Embryonic facial prominence (tissue), 1 donor: ENCODE measurements around the gene STK11.
"Not testable (repeated sequence)": the region's sequence is repeated elsewhere in the genome, so short reads cannot be mapped to it uniquely, and the experiment has no call there.

Experiments
- DNase-seq: peaks from one replicate; pipeline ENCODE4 v3.0.0-alpha.2; 2016; ENCODE audit errors: extremely low spot score

The STK11 gene

DNA sequence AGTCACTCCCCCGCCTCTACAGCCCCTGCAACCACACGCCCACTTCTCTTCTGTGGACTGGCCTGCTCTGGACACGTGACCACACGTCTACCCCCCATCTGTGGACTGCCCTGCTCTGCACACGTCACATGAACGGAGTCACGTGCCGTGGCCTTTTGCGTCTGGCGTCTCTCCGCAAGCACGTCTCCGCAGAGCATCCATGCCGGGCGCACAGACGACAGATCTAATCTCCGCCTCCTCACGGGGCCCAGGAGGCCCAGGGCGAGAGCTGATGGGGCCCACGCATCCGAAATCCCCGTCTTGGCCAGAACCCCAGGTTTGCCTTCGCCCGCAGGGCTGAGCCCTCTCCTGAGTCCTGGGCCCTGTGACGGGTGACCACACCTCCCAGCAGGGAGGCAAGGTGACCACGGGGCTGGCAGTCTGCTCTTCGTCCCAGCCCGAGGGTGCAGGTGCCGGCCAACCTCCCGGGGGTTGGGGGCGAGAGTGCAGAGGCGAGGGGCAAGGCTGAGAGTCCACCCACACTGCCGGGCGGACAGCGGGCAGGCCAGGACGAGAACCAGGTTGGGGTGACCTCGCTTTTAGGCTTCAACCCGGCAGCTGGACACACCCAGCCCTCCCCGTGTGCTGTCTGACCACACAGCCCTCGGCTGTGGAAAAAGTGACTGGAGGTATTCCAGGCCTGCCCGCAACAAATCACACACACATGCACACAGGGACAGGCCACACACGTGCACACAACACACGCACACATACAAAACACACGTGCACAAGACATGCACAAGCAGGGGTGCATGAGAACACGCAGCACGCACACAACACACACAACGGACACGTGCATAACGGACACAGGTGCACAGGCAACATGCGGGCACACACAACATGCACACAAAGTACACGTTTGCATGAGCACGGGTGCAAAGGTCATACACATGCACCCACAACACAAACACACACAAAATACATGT lies 35.4 kb upstream of the STK11 start:
- no peak for DNase-seq

DNA sequence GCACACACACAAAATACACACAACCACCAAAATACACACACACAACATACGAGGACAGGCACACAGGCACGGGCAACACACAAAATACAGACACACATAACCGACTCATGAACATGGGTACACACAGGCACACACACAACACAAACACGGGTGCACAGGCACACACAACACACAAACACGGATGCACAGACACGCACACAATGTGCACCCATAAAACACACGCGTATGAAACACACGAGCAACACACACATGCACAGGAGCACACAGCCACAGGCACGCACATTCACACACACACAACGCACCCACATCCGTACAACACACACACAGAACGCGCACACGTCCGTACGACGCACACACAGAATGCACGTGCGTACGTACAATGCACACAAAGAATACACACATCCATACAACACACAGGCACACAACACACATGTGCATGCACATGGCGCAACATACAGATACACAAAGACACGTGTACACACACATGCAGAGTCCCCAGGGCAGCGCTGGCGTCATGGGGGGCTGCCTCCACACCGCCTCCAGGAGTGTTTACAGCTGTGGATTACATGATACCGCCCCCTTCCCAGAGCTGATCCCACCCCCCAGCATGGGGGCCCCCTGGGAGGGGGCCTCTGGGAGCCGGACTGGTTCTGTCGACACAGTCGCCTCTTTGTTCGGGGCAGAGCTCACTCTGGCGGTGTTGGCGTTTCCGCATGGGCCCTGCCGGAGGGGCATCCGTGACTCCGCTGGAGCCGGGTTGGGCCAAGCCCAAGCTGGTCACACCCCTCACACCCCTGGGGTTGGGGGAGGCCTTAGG lies 34.4 kb upstream of the STK11 start:
- no peak for DNase-seq

DNA sequence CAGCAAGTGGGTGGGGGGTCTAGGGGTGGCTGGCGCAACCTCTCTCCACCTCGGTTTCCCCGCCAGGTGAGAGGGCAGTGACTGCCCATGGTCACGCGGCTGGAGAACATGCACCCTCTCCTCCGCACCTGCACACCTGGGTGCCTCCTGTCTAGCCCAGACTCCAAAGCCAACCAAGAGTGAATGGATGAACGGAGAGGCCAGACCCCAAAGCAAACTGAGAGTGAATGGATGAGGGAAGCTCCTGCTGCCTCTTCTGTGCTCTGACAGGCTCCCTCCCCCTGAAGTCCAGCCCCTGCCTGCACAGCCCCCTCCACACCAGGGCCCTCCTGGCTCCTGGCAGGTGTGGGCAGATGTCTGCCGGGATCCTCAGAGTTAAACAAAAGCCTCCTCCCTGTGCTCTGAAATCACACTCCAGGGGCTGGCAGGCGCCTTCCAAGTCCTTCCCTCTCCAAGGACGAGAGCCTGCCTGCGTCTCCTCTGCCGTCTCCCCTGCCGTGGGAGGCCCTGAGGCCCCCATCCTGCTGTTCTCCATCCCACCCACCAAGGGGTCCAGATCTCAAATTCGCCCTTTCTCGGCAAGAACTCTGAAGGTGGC lies 33.7 kb upstream of the STK11 start:
- no peak for DNase-seq

DNA sequence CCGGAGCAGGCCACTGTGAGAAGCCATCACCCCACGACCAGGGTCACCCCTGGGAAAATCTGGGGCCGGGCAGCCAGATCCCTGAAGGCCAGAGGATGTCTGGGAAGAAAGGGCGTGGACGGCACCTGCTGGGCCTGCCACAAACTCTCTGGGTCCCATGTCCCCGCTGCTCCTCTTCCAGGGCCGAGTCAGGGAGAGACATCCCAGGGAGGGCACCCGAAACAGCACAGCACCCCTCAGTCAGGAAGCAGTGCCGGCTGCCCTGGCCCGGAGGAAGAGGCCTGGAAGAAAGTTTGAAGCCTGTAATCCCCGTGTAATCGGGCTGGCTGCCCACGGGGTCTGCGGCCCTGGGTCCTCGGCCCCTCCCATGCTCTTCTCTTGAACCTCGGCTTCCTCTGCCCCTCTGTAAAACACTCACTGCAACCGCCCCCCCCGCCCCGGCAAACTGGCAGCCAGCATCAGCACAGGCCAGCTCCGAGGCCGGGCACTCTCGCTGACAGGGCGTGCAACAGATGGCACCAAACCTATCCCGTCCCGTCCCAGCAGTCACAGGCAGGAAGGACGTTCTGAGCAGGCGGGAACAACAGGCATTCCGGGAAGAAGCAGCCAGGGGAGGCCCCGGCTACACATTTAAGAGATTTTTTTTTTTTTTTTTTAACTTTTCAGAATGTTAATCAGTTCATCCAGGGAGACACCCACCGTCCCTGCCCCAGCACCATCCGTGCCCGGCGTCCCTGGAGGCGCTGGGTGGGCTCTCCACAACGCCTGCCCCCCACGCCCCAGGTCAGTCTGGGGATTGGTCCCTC lies 33.0 kb upstream of the STK11 start:
- no peak for DNase-seq

DNA sequence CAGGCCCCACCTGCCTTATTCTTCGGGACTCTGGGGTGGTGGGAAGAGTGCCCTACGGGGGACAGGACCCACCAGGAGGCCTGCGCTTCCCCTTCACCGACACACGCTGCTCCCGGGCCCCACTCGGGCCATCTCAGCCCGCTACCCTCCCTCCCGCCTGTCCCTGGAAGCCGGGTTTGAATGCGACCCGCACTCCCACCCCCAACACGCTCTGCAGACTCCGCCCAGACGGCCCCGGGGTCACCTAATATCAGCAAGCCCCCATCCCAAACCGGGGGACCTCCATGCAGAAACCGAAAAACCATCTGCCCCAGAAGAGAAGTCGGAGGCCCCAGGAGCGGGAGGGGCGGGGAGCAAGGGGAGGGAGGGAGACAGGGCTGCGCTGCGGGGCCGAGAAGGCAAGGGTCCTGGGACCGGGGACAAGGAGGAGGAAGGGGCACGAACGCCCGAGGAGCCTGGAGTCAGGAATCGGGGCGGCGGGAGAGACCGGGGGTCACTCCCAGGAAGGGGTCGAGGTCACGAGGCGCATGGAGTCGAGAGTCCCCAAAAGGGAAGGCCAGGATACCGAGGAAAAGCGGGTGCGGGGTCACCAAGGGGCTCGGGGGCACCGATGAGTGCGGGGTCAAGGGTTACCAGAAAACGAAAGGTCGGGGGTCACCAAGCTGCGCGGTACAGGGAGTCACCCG lies 32.3 kb upstream of the STK11 start:
- DNase-seq = no peak

DNA sequence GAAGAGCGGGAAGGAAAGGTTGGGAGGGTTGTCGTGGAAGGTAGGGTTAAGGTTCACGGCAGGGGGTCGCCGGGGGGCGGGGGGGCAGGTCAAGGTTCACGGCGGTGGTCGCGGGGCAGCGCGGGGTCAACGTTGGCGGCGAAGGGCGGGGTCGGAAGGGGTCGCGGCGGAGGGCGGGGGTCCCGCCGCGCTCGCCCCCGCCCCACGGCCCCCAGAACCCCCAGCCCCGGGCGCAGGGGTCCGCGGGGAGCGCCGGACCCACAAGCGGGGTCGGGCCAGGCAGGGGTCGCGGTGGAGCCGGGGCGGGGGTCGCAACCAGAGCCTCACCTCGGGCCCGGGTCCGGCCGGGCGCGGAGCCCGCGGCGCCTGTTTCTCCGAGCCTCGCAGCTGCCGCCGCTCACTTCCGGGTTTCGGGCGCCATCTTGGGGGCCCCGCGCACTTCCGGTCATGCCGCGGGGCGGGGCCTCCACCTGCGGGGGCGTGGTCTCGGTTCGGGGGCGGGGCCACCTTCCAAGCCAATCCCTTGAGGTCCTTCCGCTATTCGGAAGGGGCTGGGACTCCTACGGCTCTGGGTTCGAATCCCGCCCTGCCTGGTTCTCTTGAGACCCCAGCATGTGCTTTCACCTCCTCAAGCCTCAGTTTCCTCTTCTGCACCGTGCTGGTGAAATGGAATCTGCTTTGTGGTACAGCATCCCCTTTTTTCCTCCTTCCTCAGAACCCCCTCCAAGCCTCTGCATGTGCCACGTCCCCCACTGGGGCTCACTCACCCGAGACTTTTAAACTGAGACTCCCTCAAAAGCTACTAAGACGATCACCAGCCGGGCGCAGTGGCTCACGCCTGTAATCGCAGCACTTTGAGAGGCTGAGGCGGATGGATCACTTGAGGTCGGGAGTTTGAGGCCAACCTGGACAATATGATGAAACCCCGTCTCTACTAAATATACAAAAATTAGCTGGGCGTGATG lies 31.5 kb upstream of the STK11 start, which contains the start of gene SBNO2:
Gene SBNO2 (minus strand): TSS at position 424 of the 965 bp plus-strand sequence. CDS start 19,992 bp downstream, outside the sequence.
- DNase-seq = no peak

DNA sequence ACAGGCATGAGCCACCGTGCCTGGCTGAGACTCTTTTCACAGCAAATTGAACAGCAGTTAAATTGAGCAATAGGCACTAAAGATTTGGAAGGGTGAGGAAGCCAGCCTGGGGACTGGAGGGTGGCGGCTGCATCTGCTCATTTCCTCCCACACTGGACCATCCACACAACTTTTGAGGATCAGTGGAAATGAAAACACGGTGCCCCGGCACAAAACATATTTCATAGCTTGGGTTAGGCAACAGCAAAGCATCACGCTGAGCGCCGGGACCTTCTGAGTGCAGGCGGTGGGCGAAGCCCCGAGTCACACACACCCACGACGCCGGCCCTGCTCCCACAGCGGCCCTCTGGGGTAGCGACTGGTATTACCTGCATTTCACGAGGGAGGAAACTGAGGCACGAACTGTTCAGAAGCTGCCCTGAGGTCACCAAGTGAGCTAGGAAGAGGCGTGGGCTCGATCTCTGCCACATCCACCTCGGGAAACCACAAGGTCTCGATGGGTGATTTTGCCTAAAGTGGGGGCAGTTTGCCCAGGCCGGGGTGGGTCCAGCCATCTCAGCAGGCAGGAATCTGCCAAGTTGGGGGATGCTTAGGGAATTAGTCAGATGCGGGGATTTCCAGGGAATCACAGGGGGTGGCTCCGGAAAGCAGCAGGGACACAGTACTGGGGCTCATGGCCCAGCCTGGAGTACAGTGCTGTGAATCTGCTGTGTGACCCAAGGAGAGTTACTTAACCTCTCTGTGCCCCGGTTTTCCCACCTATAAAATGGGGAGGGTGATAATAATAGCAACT lies 28.1 kb upstream of the STK11 start:
- DNase-seq = no peak

DNA sequence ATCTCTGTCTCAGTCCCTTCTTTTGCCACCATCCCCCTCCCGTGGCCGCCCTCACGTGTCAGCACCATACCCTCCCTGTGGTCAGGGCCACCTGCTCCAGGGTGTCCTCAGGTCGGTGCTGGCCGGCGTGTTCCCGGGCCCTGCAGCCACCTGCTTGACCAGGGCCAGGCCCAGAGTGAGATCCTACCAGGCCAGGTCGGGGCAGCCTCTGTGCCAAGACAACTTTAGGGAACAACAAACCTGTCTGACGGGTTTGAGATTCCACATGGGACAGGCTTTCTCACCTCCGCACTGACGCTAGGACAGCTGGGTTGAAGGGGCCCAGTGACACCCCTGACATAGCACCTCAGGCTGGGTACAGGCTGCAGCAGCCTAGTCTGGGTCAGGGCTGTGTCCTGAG lies 24.0 kb upstream of the STK11 start:
- DNase-seq = no peak

DNA sequence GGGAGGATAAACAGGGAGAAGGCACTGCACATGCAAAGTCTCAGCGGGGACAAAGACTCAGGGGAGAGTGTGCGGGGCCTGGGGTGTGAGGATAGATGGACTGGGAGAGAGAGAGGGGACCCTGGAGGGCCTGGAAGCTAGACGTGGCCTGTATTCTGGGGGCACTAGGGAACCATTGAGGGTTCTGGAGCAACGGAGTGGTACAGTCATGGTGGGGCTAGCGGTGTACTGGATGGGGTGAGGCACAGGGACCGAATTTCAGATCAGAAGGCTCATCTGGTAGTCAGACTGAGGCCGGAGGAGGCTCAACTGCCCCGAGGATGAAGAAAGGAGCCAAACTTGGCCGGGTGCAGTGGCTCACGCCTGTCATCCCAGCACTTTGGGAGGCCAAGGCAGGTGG lies 23.5 kb upstream of the STK11 start:
- no peak for DNase-seq

DNA sequence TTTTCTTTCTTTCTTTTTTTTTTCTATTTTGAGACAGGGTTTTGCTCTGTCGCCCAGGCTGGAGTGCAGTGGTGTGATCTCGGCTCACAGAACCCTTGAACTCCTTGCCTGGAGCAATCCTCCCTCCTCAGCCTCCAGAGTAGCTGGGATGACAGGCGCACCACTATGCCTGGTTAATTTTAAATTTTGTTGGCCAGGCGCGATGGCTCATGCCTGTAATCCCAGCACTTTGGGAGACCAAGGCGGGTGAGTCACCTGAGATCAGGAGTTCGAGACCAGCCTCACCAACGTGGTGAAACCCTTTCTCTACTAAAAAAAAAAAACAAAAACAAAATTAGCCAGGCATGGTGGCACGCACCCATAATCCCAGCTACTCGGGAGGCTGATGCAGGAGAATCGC lies 22.9 kb upstream of the STK11 start:
- DNase-seq = no peak

DNA sequence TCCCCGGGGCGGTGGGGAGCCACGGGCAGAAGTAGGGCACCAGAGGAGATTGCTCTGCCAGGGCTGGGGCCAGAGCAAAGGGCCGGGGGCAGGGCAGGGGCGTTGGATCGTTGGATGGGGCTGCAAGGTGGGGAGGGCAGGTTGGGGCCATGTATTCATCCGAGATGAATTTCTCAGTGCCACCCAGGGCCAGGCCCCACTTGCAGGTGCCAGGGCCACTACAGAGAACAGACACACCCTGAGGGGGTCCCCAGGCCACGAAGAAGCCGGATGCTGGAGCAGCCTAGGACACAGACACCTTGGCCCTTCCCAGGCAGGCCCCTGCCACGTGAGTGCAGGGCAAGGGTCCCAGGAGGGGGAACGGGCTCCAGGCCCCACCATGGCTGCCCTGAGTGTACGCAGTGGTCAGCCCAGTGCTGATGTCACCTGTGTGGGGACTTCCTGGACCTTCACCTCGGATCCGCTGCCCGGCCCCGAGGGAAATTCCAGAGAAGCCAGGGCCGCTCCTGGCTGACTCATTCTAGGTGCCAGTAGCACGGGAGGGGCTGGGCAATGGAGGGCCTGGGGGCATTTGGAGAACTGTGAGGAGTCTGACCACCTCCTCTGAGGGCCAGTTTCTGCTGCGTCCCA lies 21.9 kb upstream of the STK11 start:
- no peak for DNase-seq

DNA sequence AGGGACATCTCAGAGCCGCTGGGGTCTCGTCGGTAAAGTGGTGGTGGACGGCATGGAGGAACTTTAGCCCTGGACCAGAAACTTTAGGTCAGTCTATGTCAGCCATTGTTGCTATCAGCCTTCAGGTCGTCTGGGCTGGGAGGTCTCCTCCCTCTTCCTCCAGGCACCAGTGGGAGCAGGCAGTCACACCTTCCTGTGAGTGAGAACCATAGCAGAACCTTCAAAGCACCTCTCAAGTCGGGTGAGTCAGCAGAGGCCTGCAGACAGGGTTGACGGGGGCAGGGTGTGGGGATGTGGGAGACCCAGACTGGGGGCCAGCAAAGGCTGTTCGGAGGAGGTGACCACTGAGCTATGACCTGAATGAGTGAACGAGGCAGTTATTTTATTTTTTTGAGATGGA lies 16.2 kb upstream of the STK11 start:
- DNase-seq = no peak

DNA sequence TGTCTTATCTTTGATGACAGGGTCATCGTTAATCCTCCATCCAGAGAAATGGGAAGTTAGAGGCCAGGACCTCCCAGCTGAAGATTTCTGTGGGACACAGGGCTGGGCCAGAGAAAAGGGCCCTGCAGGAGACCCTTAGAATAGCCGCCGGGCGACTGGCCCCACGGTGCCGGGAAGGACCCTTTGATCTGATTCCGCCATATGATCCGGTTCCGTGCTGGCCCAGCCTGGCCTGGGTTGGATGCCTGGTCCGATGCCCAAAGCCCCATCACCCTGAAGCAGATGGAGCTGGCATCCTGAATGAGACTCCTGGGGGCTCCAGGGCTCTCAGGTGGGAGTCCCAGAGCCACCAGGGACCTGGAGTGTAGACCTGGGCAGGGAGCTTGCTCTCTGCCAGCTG lies 6.0 kb upstream of the STK11 start:
- no peak for DNase-seq

DNA sequence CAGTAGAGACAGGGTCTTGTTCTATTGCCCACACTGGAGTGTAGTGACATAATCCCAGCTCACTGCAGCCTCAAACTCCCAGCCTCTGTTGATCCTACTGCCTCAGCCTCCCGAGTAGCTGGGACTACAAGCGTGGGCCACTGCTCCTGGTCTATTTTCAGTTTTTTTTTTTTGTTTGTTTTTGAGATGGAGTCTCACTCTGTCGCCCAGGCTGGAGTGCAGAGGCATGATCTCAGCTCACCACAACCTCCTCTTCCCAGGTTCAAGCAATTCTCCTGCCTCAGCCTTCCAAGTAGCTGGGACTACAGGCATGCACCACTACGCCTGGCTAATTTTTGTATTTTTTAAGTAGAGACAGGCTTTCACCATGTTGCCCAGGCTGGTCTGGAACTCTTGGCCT lies 5.0 kb upstream of the STK11 start:
- DNase-seq = not testable (repeated sequence)

DNA sequence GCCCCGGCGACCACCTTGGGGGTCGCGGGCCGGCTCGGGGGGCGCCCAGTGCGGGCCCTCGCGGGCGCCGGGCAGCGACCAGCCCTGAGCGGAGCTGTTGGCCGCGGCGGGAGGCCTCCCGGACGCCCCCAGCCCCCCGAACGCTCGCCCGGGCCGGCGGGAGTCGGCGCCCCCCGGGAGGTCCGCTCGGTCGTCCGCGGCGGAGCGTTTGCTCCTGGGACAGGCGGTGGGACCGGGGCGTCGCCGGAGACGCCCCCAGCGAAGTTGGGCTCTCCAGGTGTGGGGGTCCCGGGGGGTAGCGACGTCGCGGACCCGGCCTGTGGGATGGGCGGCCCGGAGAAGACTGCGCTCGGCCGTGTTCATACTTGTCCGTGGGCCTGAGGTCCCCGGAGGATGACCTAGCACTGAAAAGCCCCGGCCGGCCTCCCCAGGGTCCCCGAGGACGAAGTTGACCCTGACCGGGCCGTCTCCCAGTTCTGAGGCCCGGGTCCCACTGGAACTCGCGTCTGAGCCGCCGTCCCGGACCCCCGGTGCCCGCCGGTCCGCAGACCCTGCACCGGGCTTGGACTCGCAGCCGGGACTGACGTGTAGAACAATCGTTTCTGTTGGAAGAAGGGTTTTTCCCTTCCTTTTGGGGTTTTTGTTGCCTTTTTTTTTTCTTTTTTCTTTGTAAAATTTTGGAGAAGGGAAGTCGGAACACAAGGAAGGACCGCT lies 729 bp downstream of the STK11 start:
- DNase-seq = no peak

DNA sequence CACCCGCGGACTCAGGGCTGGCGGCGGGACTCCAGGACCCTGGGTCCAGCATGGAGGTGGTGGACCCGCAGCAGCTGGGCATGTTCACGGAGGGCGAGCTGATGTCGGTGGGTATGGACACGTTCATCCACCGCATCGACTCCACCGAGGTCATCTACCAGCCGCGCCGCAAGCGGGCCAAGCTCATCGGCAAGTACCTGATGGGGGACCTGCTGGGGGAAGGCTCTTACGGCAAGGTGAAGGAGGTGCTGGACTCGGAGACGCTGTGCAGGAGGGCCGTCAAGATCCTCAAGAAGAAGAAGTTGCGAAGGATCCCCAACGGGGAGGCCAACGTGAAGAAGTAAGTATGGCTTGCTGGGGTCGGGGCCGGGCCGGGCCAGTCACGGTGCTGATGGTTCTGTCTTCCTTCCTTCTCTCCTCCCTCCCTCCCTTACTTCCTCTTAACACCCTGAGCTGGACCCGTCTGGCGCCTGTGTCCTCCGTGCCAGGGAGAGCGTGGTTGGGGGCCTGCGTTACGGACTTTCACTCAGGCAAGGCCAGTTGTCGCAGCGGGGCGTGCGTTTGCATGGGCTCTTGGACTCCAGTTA lies 1.4 kb downstream of the STK11 start:
- no peak for DNase-seq

DNA sequence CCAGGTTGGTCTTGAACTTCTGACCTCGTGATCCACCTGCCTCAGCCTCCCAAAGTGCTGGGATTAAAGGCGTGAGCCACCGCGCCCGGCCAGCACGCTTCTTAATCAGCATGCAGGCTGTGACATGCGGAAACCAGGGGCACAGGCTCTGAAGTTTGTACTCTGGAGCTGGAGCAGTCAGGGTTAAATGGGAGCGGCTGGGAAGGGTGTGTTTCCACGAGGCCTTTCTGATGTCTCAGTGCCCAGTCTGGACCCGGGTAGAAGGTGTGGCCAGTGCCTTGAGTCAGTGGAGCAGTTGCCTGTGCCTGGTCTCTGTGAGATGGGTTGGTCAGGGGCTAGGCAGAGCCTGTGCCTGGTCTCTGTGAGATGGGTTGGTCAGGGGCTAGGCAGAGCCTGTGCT lies 3.3 kb downstream of the STK11 start:
- DNase-seq = not testable (repeated sequence)

DNA sequence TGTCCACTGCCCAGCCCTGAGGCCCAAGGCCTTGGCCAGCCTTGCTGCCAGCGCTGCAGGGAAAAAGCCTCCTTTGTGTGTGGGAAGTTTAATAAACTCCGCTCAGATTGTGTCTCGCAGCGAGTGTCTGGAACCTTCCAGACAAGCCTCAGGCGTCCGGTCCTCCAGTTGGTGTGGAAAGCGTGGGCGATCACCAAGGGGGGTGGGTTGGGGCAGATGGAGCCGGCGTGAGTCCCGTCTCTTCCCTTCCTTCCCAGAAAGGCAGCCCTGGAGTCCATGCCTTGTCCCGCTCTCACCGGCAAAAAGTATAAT lies 4.6 kb downstream of the STK11 start:
- no peak for DNase-seq
